ENCODE measurements around the gene C16orf74.

DNA sequence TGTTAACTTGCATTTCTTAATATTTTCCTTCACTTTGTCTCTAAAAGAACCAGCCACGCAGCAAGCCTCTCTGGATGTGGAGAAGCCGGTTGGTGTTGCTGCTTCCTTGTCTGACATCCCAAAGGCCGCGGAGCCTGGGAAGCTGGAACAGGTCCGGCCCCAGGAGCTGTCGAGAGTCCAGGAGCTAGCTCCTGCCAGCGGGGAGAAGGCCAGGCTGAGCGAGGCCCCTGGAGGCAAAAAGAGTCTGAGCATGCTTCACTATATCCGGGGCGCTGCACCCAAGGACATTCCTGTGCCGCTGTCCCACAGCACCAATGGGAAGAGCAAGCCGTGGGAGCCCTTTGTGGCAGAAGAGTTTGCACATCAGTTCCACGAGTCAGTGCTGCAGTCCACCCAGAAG, 85.0 kb downstream of the C16orf74 start:
- TF ChIP-seq CTCF (IDR thresholded peaks at IDR 0.05): no peak
- TF ChIP-seq POLR2A (IDR thresholded peaks at IDR 0.05): no peak
